Heart left ventricle (tissue), 16 donors: ENCODE measurements around the gene C10orf62. TPM values are rescaled to one million over a fixed set of nuclear protein-coding genes. Genes with fewer than 3 reads are reported as not detected.
"Not testable (repeated sequence)": the region's sequence is repeated elsewhere in the genome, so short reads cannot be mapped to it uniquely, and the experiment has no call there.

ENCODE experiments used
- ATAC-seq, 4 donors: fragments of 200-7000 bp; cut with Tn5 transposase; one replicate each; pipeline ENCODE4 v1.9.1; 2020 to 2022; ENCODE audit warnings: moderate library complexity in 4 of 4, mild to moderate bottlenecking in 3 of 4, moderate number of reproducible peaks in 1 of 4
- DNase-seq, 5 donors: peaks; one replicate each; pipeline ENCODE4 v3.0.0-alpha.2; 2020
- H3K27ac ChIP-seq, 12 donors: fragments of 200-600 bp; sonication (generic) in 4 of 12; one replicate each; pipeline versions ENCODE4 v1.5.0 to v1.8.0; 2016 to 2022; ENCODE audit warnings: mild to moderate bottlenecking in 2 of 12
- H3K27me3 ChIP-seq, 9 donors: fragments of 200-600 bp; sonication (generic) in 2 of 9; one replicate each; pipeline versions ENCODE4 v1.5.1 to v1.8.0; 2016 to 2022; ENCODE audit warnings: mild to moderate bottlenecking in 3 of 9
- H3K36me3 ChIP-seq, 9 donors: fragments of 200-600 bp; sonication (generic) in 2 of 9; one replicate each; pipeline versions ENCODE4 v1.5.0 to v1.8.0; 2018 to 2022; ENCODE audit warnings: mild to moderate bottlenecking in 2 of 9
- H3K4me1 ChIP-seq, 12 donors: fragments of 200-600 bp; sonication (generic) in 4 of 12; one replicate each; pipeline versions ENCODE4 v1.5.0 to v1.8.0; 2016 to 2022; ENCODE audit warnings: mild to moderate bottlenecking in 3 of 12
- H3K4me3 ChIP-seq, 12 donors: fragments of 200-600 bp; sonication (generic) in 4 of 12; one replicate each; pipeline versions ENCODE4 v1.5.0 to v1.8.0; 2017 to 2022; ENCODE audit warnings: mild to moderate bottlenecking in 9 of 12, moderate library complexity in 4 of 12
- H3K9me3 ChIP-seq, 12 donors: fragments of 200-600 bp; sonication (generic) in 4 of 12; one replicate each; pipeline versions ENCODE4 v1.5.0 to v1.8.0; 2016 to 2022; ENCODE audit warnings: mild to moderate bottlenecking in 1 of 12
- CTCF ChIP-seq, 12 donors: fragments of 200-600 bp; sonication (generic) in 4 of 12; IDR thresholded peaks; one replicate each; pipeline versions ENCODE4 v1.5.0 to v1.8.0; 2018 to 2022; ENCODE audit warnings: antibody characterized with exemption in 12 of 12, mild to moderate bottlenecking in 5 of 12
- POLR2A ChIP-seq, 2 donors: fragments of 450-650 bp; IDR thresholded peaks; one replicate each; pipeline ENCODE4 v1.6.1; 2017; ENCODE audit warnings: antibody characterized with exemption in 2 of 2, mild to moderate bottlenecking in 2 of 2, moderate library complexity in 2 of 2
- WGBS, 4 donors: extraction: QIAGEN DNeasy Blood & Tissue Kit in 2 of 4; methylation state at CpG; one replicate each; pipeline versions ENCODE4 v1.1.5 to v1.1.7; 2013 to 2018; 5-methylcytosine and 5-hydroxymethylcytosine counted together
- intact Hi-C, 10 donors: fragments of 100-400 bp; cut with DNase I; formaldehyde crosslinking; loops; one replicate each; pipeline versions ENCODE4 v1.11.1 to v1.14.2; 2022
- polyA plus RNA-seq, 2 donors: library from polyadenylated mRNA; stranded (reverse); fragments of 200-250 nt; gene quantifications; one replicate each; pipeline ENCODE4 v1.2.3, GENCODE V29; 2013
- total RNA-seq, 9 donors: library from RNA; depleted of rRNA in 2 of 9; stranded (reverse); fragments of >200 nt in 2 of 9; fragmentation: NEBNext Ultra II Directional in 3 of 9; extraction: Animal tissue kit (Norgen Biotek cat#: 25700) in 3 of 9; gene quantifications; one replicate each; pipeline versions ENCODE4 v1.1.0 to v1.2.4, GENCODE V29; 2016 to 2023
- donor health status: ischemic (EF 13 %, LVEDD 7.1; RV severe dilation, severe dysfunction).
- donor health status: healthy with polysubstance abuse.
- donor health status: DM: no; HTN: yes; CAD: no.
- donor health status: DM: no; HTN: no; CAD: no.
- donor health status: ischemic (EF 25% LVEDD 6.9; RV normal size, moderate dysfunction).
- donor health status: ischemic (EF 25% LVEDD 5.7; RV mildly dilated, moderate dysfunction).
- donor health status: healthy.
- donor health status: DM: yes; HTN: yes; CAD: no.
- donor health status: ischemic (EF 35%, LVEDD 5.7; RV mildly dilated, moderate dysfunction).
- donor health status: nonischemic (EF 11% LVEDD 7.7; RV severe dilation, severe dysfunction).
- donor health status: DM: yes; HTN: yes; CAD: no.
- donor health status: PGD.
- donor health status: ischemic (EF 29% LVEDD 5.4; RV normal size, mild dysfunction).
- donor health status: nonischemic (EF 23%, LVEDD 6.1; RV moderate dilation, normal function).

C10orf62 gene
- total and polyA plus RNA-seq, 11 donors: 0.24 to 2.1 (median 0.65) TPM

- TF ChIP-seq POLR2A (IDR thresholded peaks at IDR 0.05) (no peak), CTCF (IDR thresholded peaks at IDR 0.05) (no peak)
- DNase-seq (no peak), ATAC-seq (no peak)
- H3K4me3 ChIP-seq: no peak overlapping the region
- no peaks in the 10 kb centered on the region for H3K27me3 ChIP-seq
- no peaks in the 10 kb centered on the region for H3K36me3 ChIP-seq
- H3K27ac ChIP-seq: peak overlapping the region in 1 of 12 donors; percentile 69
- H3K4me1 ChIP-seq: peaks cover 0 to 62% (median 45%) of the 10 kb centered on the region in 12 donors
- peaks cover 0 to 3% (median 0%) of the 10 kb centered on the region in 12 donors for H3K9me3 ChIP-seq
- WGBS, 4 donors: 79 to 98% (median 89%) methylated on average over 6 of the region's 6 CpGs
- intact Hi-C loops: loop anchor here in 9 of 10 donors (5.0 to 10.0 kb wide), 5 partner anchors 49 to 144 kb away; partner anchors contain the start of genes MMS19 (in 4 of the 9) and UBTD1 (in 4 of the 9)
Measured at GRCh38 chr10:97551271-97551670, 38.2 kb upstream of the C10orf62 start.

- intact Hi-C loops: loop anchor here in 9 of 10 donors (1.0 to 10.0 kb wide), 8 partner anchors 19 to 146 kb away; partner anchors contain the start of genes MMS19 (in 4 of the 9) and UBTD1 (in 4 of the 9)
- H3K4me3 ChIP-seq: no peak overlapping the region
- peak; percentile 87 to 91 (median 91) for ATAC-seq
- no peaks in the 10 kb centered on the region for H3K27me3 ChIP-seq
- WGBS, 4 donors: 3 to 30% (median 20%) methylated on average over 5 to 6 of the region's 6 CpGs
- no peak overlapping the region for H3K27ac ChIP-seq
- no peaks in the 10 kb centered on the region for H3K36me3 ChIP-seq
- TF ChIP-seq CTCF (IDR thresholded peaks at IDR 0.05): peak; percentile 61 to 89 (median 80)
- no peak for TF ChIP-seq POLR2A (IDR thresholded peaks at IDR 0.05)
- H3K4me1 ChIP-seq: peaks cover 0 to 42% (median 26%) of the 10 kb centered on the region in 12 donors
- H3K9me3 ChIP-seq: peaks cover 0 to 3% (median 0%) of the 10 kb centered on the region in 12 donors
- DNase-seq: peak; percentile 69 to 79 (median 72)
Measured at GRCh38 chr10:97553575-97554031, 35.9 kb upstream of the C10orf62 start.

GRCh38 chr10:97554336-97554735 lies 35.2 kb upstream of the C10orf62 start:
- H3K27me3 ChIP-seq, ATAC-seq, DNase-seq, H3K36me3 ChIP-seq, H3K9me3 ChIP-seq, H3K4me3 ChIP-seq, H3K27ac ChIP-seq: not testable (repeated sequence)
- intact Hi-C loops: loop anchor here in 9 of 10 donors (2.0 to 10.0 kb wide), 6 partner anchors 52 to 147 kb away; partner anchors contain the start of genes MMS19 (in 4 of the 9) and UBTD1 (in 4 of the 9)
- H3K4me1 ChIP-seq: peaks cover 0 to 36% (median 20%) of the 10 kb centered on the region in 12 donors
- 94 to 98% (median 97%) methylated on average over 5 of the region's 5 CpGs for WGBS, 4 donors

- DNase-seq, H3K9me3 ChIP-seq, ATAC-seq, H3K36me3 ChIP-seq, H3K27me3 ChIP-seq, H3K4me3 ChIP-seq, H3K27ac ChIP-seq: not testable (repeated sequence)
- intact Hi-C loops: loop anchor here in 2 of 10 donors (2.0 to 10.0 kb wide), 2 partner anchors 61 to 93 kb away; partner anchors contain the start of genes MMS19 (in 2 of the 2) and UBTD1 (in 2 of the 2)
- peaks cover 0 to 24% (median 10%) of the 10 kb centered on the region in 12 donors for H3K4me1 ChIP-seq
- 86 to 99% (median 97%) methylated on average over 7 to 10 of the region's 10 CpGs for WGBS, 4 donors
Measured at GRCh38 chr10:97555541-97555940, 34.0 kb upstream of the C10orf62 start.

- Histone ChIP-seq H3K27ac (peak overlapping the region in 7 of 12 donors; percentile 8 to 67 (median 52)), H3K4me3 (peak overlapping the region in 7 of 12 donors; percentile 15 to 52 (median 30)), H3K4me1 (peaks cover 0 to 10% (median 0%) of the 10 kb centered on the region in 12 donors)
- DNase-seq (peak in 3 of 5 donors; percentile 51 to 63 (median 56)), ATAC-seq (peak in 2 of 4 donors; percentile 54 to 68)
- not testable (repeated sequence) for H3K27me3 ChIP-seq, H3K36me3 ChIP-seq, H3K9me3 ChIP-seq
- intact Hi-C loops: loop anchor here in 1 of 10 donors (1.0 kb wide), 1 partner anchor 18 kb away; no protein-coding TSS in a partner anchor
- WGBS, 4 donors: 71 to 81% (median 77%) methylated on average over 12 to 17 of the region's 17 CpGs
Measured at GRCh38 chr10:97560731-97561381, 28.7 kb upstream of the C10orf62 start.

- H3K9me3 ChIP-seq, H3K27me3 ChIP-seq, ATAC-seq, H3K36me3 ChIP-seq: not testable (repeated sequence)
- WGBS, 4 donors: 93 to 96% (median 96%) methylated on average over 12 of the region's 12 CpGs
- intact Hi-C loops: loop anchor here in 1 of 10 donors (1.0 kb wide), 1 partner anchor 18 kb away; no protein-coding TSS in a partner anchor
- Histone ChIP-seq H3K4me1 (peaks cover 0 to 10% (median 0%) of the 10 kb centered on the region in 12 donors), H3K27ac (peak overlapping the region in 5 of 12 donors; percentile 8 to 67 (median 52)), H3K4me3 (peak overlapping the region in 6 of 12 donors; percentile 15 to 52 (median 36))
- DNase-seq: peak in 1 of 5 donors; percentile 9
Measured at GRCh38 chr10:97561386-97562077, 28.0 kb upstream of the C10orf62 start.

- H3K9me3 ChIP-seq, intact Hi-C loops, H3K27me3 ChIP-seq, H3K27ac ChIP-seq, ATAC-seq, H3K36me3 ChIP-seq, DNase-seq, H3K4me3 ChIP-seq: not testable (repeated sequence)
- peaks cover 0 to 10% (median 0%) of the 10 kb centered on the region in 12 donors for H3K4me1 ChIP-seq
- WGBS, 4 donors: 98 to 99% (median 99%) methylated on average over 5 of the region's 5 CpGs
Measured at GRCh38 chr10:97562329-97562728, 27.2 kb upstream of the C10orf62 start.
